HepG2 (cell line): Measurements from ENCODE around the gene ARID3C. TPM values are rescaled to one million over a fixed set of nuclear protein-coding genes. Genes with fewer than 3 reads are reported as not detected.

Source experiments
- DZIP1 ChIP-seq: sonication (generic); formaldehyde crosslinking; IDR thresholded peaks from 2 replicates; pipeline ENCODE4 v1.5.0; 2020; ENCODE audit warnings: mild to moderate bottlenecking, missing genetic modification reagents
- HNF1B ChIP-seq: sonication (generic); formaldehyde crosslinking; IDR thresholded peaks from 2 replicates; pipeline ENCODE4 v1.5.1; 2020; ENCODE audit warnings: mild to moderate bottlenecking, moderate library complexity, missing genetic modification reagents
- KAT7 ChIP-seq: IDR thresholded peaks from 2 replicates; pipeline ENCODE4 v1.6.1; 2018; ENCODE audit warnings: borderline replicate concordance, missing compliant biosample characterization
- MZF1 ChIP-seq: sonication (generic); formaldehyde crosslinking; IDR thresholded peaks from 2 replicates; pipeline ENCODE4 v1.8.1; 2023; ENCODE audit warnings: mild to moderate bottlenecking, missing genetic modification reagents, borderline replicate concordance
- NONO ChIP-seq, 2 experiments: fragments of 450-650 bp in 1 of 2; sonication (generic) in 1 of 2; formaldehyde crosslinking in 1 of 2; IDR thresholded peaks in 1 of 2; conservative IDR thresholded peaks in 1 of 2; 2 replicates each; pipeline versions ENCODE4 v1.6.1 to v1.8.0; 2017 to 2022; ENCODE audit warnings: mild to moderate bottlenecking in 1 of 2, missing genetic modification reagents in 1 of 2, moderate library complexity in 1 of 2
- NPAS2 ChIP-seq: sonication (generic); formaldehyde crosslinking; IDR thresholded peaks from 2 replicates; pipeline ENCODE4 v1.8.0; 2022; ENCODE audit warnings: mild to moderate bottlenecking, missing genetic modification reagents, borderline replicate concordance
- POLR2AphosphoS2 ChIP-seq: IDR thresholded peaks from 2 replicates; pipeline ENCODE4 v1.6.1; 2011; ENCODE audit warnings: low read depth, low read length, improper control_type of control experiment
- PRDM15 ChIP-seq: sonication (generic); formaldehyde crosslinking; IDR thresholded peaks from 2 replicates; pipeline ENCODE4 v1.4.0; 2020; ENCODE audit warnings: missing genetic modification reagents
- REXO4 ChIP-seq: sonication (generic); formaldehyde crosslinking; IDR thresholded peaks from 2 replicates; pipeline ENCODE4 v1.8.0; 2022; ENCODE audit warnings: missing genetic modification reagents, mild to moderate bottlenecking, borderline replicate concordance
- RNF219 ChIP-seq: sonication (generic); formaldehyde crosslinking; IDR thresholded peaks from 2 replicates; pipeline ENCODE4 v1.5.0; 2020; ENCODE audit warnings: mild to moderate bottlenecking, missing genetic modification reagents
- SCMH1 ChIP-seq: sonication (generic); formaldehyde crosslinking; IDR thresholded peaks from 2 replicates; pipeline ENCODE4 v1.9.0; 2021; ENCODE audit warnings: missing genetic modification reagents, mild to moderate bottlenecking, borderline replicate concordance
- SKI ChIP-seq: fragments of 450-650 bp; IDR thresholded peaks from one replicate; pipeline ENCODE4 v1.6.1; 2018; ENCODE audit warnings: mild to moderate bottlenecking; ENCODE audit not compliant: partially characterized antibody
- SMAD3 ChIP-seq: sonication (generic); formaldehyde crosslinking; IDR thresholded peaks from 2 replicates; pipeline ENCODE4 v1.4.0; 2020; ENCODE audit warnings: missing genetic modification reagents
- ZNF24 ChIP-seq: fragments of 450-650 bp; IDR thresholded peaks from 2 replicates; pipeline ENCODE4 v1.6.1; 2017; ENCODE audit warnings: antibody characterized with exemption, mild to moderate bottlenecking
- ZSCAN21 ChIP-seq: sonication (generic); formaldehyde crosslinking; IDR thresholded peaks from 2 replicates; pipeline ENCODE4 v1.8.0; 2022; ENCODE audit warnings: mild to moderate bottlenecking, missing genetic modification reagents, moderate library complexity, borderline replicate concordance
- ZUFSP ChIP-seq: sonication (generic); formaldehyde crosslinking; IDR thresholded peaks from 2 replicates; pipeline ENCODE4 v1.9.0; 2021; ENCODE audit warnings: missing genetic modification reagents, mild to moderate bottlenecking, borderline replicate concordance
- polyA plus RNA-seq, 8 experiments: library from polyadenylated mRNA; depleted of rRNA in 3 of 8; stranded (reverse) in 7 of 8; unstranded in 1 of 8; fragments of >200 nt; fragmentation: Illumina TruSeq in 4 of 8; extraction: Trizol in 4 of 8; gene quantifications; 2 replicates each; pipeline versions ENCODE4 v1.2.1 to v1.2.3, GENCODE V29; 2011 to 2016; ENCODE audit warnings: low read depth in 4 of 8, missing spikeins in 1 of 8, mixed read lengths in 1 of 8; ENCODE audit not compliant: insufficient read depth in 1 of 8
- total RNA-seq, 5 experiments: library from RNA; depleted of rRNA; stranded (reverse); fragments of >200 nt; fragmentation: Illumina TruSeq; extraction: Trizol; gene quantifications; 2 replicates each; pipeline ENCODE4 v1.2.3, GENCODE V29; 2016; ENCODE audit warnings: low read depth in 1 of 5

Gene ARID3C
- total and polyA plus RNA-seq, 2 of the 13 experiments (the other 11 are each of a cell fraction or from before 2014, with no cell fraction given) = not detected

- TF ChIP-seq RNF219 (CRISPR knock-in tag) = no peak
- TF ChIP-seq NONO (IDR thresholded peaks at IDR 0.05) = no peak
- TF ChIP-seq NONO (CRISPR knock-in tag; conservative IDR thresholded peaks at IDR 0.05) = peak; percentile 83
- peak; percentile 45 for TF ChIP-seq HNF1B (CRISPR knock-in tag)
- TF ChIP-seq POLR2AphosphoS2 = no peak
- TF ChIP-seq SCMH1 (CRISPR knock-in tag) = no peak
- TF ChIP-seq NPAS2 (CRISPR knock-in tag) = no peak
- no peak for TF ChIP-seq ZNF24
- no peak for TF ChIP-seq ZUFSP (CRISPR knock-in tag)
- peak; percentile 63; the same call in 1 of the 2 replicates for TF ChIP-seq KAT7
- TF ChIP-seq REXO4 (CRISPR knock-in tag) = no peak
- no peak for TF ChIP-seq DZIP1 (CRISPR knock-in tag)
- TF ChIP-seq ZSCAN21 (CRISPR knock-in tag) = no peak
- no peak for TF ChIP-seq SMAD3 (CRISPR knock-in tag)
- peak; percentile 61 for TF ChIP-seq SKI
- no peak for TF ChIP-seq MZF1 (CRISPR knock-in tag)
- peak; percentile 71; the same call in 1 of the 2 replicates for TF ChIP-seq PRDM15 (CRISPR knock-in tag)
Observed at GRCh38 chr9:34651876-34652601, 23.2 kb upstream of the ARID3C start, which contains the start of gene IL11RA (continued).
